Measurements from ENCODE around the gene CSHL1.
"Not testable (repeated sequence)": the region's sequence is repeated elsewhere in the genome, so short reads cannot be mapped to it uniquely, and the experiment has no call there.

- TF ChIP-seq EZH2 (IDR thresholded peaks at IDR 0.05; ENCODE audit: borderline replicate concordance, insufficient read depth, low read length, poor library complexity, severe bottlenecking); CTCF (IDR thresholded peaks at IDR 0.05; ENCODE audit: poor library complexity, severe bottlenecking); TAF1 (IDR thresholded peaks at IDR 0.05; ENCODE audit: low read depth); SMC3 (conservative IDR thresholded peaks at IDR 0.05; ENCODE audit: poor library complexity); EP300 (conservative IDR thresholded peaks at IDR 0.05; ENCODE audit: poor library complexity, severe bottlenecking): not testable (repeated sequence)
Measured at GRCh38 chr17:63909586-63909985, 1.5 kb downstream of the CSHL1 start.
